Vagina (tissue), 2 donors: ENCODE measurements around the gene SMIM28.

Source experiments
- CTCF ChIP-seq, 3 experiments: fragments of 450-650 bp in 2 of 3; fragments of 200-600 bp in 1 of 3; sonication (generic) in 1 of 3; IDR thresholded peaks; one replicate each; pipeline ENCODE4 v1.5.1; 2017 to 2019; ENCODE audit warnings: antibody characterized with exemption in 3 of 3, mild to moderate bottlenecking in 2 of 3, moderate library complexity in 2 of 3
- POLR2A ChIP-seq, 2 donors: fragments of 450-650 bp; IDR thresholded peaks; one replicate each; pipeline ENCODE4 v1.6.1; 2017; ENCODE audit warnings: antibody characterized with exemption in 2 of 2, mild to moderate bottlenecking in 2 of 2, moderate library complexity in 2 of 2
- POLR2AphosphoS5 ChIP-seq, 2 donors: sonication (generic); formaldehyde crosslinking; IDR thresholded peaks; one replicate each; pipeline ENCODE4 v1.9.0; 2017; ENCODE audit warnings: antibody characterized with exemption in 2 of 2, mild to moderate bottlenecking in 2 of 2, low read depth in 1 of 2; ENCODE audit not compliant: insufficient read depth in 1 of 2

- TF ChIP-seq POLR2A (IDR thresholded peaks at IDR 0.05) = no peak
- TF ChIP-seq CTCF (IDR thresholded peaks at IDR 0.05) = no peak
- TF ChIP-seq POLR2AphosphoS5 (IDR thresholded peaks at IDR 0.05; ENCODE audit: insufficient read depth in 1 of 2, low read depth in 1 of 2) = no peak
Measured at GRCh38 chr6:138343112-138343511, 34.6 kb upstream of the SMIM28 start.
